Retinal pigment epithelial cell (primary cell): ENCODE measurements around the gene HEMGN.

Experiments
- DNase-seq: peaks from one replicate; pipeline ENCODE4 v3.0.0-alpha.2; 2010; ENCODE audit warnings: low read depth
- H3K4me3 ChIP-seq: 2 replicates; pipeline ENCODE4 v1.5.1; 2011; ENCODE audit warnings: mild to moderate bottlenecking, low read length, control low read depth, moderate library complexity
- CTCF ChIP-seq: conservative IDR thresholded peaks from 2 replicates; pipeline ENCODE4 v1.5.1; 2011; ENCODE audit warnings: low read depth, low read length, control low read depth, inconsistent platforms

HEMGN gene

GRCh38 chr9:97906236-97906831 is 31.6 kb downstream of the HEMGN start:
- DNase-seq, result no peak
- TF ChIP-seq CTCF, result no peak
- H3K4me3 ChIP-seq, result no peak overlapping the region

DNA sequence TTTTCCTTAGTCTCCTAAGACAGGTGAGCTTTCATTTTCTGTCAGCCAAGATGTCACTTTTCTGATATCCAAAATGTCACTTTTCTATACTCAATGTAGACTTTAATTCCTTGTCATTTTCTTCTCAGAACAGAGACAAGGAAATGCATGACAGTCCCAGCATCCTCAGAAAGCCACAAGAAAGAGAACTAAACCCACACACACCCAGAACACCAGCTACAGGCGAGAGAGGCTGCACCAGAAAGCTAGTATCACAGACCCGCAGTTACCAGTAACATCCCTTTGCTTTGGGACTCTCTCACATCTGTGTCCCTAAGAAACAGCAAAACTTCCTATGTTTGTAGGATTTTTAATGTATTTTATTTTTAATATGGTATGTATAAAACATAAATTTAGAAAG is 32.7 kb downstream of the HEMGN start:
- no peak overlapping the region for H3K4me3 ChIP-seq
- no peak for DNase-seq
- TF ChIP-seq CTCF, result no peak

GRCh38 chr9:97904725-97905124 is 33.2 kb downstream of the HEMGN start:
- no peak for TF ChIP-seq CTCF
- H3K4me3 ChIP-seq, result no peak overlapping the region
- DNase-seq, result no peak

DNA sequence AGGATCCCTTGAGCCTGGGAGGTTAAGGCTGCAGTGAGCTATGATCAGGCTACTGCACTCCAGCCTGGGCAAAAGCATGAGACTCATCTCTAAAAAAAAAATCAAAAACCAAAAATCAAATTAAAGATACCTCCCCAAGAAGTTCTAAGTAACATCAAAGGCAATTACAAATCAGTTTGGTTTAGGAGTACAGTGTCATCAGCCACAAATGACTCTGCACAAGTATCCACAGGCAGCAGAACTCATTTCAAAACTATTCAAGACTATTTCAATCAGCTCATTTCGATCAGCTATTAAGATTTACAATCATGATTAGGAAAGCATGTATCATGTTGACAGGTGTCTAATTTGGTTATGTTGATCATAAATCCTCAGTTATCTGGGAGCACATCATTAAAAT is 34.8 kb downstream of the HEMGN start:
- H3K4me3 ChIP-seq, result no peak overlapping the region
- no peak for TF ChIP-seq CTCF
- no peak for DNase-seq

- no peak for DNase-seq
- peak; percentile 87 for TF ChIP-seq CTCF
- no peak overlapping the region for H3K4me3 ChIP-seq
These were observed 37.0 kb downstream of the HEMGN start for GRCh38 chr9:97900738-97901565.

- H3K4me3 ChIP-seq, result no peak overlapping the region
- TF ChIP-seq CTCF, result no peak
- no peak for DNase-seq
These were observed 37.8 kb downstream of the HEMGN start for GRCh38 chr9:97900103-97900737.
